HG03442 (cell line): Measurements from ENCODE around the gene ARHGDIG.

Experiments
- ATAC-seq: cut with Tn5 transposase; IDR thresholded peaks from one replicate; pipeline ENCODE4 v1.9.1; 2021; ENCODE audit warnings: mild to moderate bottlenecking, moderate library complexity; ENCODE audit not compliant: unreplicated experiment

Gene ARHGDIG

GRCh38 chr16:279531-279930, 860 bp upstream of the ARHGDIG start:
- no peak for ATAC-seq

- ATAC-seq: no peak
These were observed 358 bp upstream of the ARHGDIG start for GRCh38 chr16:280005-280460.

GRCh38 chr16:280991-281659, 734 bp downstream of the ARHGDIG start:
- no peak for ATAC-seq

- ATAC-seq: no peak
These were observed 1.4 kb downstream of the ARHGDIG start for GRCh38 chr16:281660-282255.

- no peak for ATAC-seq
These were observed 2.1 kb downstream of the ARHGDIG start for GRCh38 chr16:282491-282890.

GRCh38 chr16:283033-283805, 2.8 kb downstream of the ARHGDIG start, which contains the start of gene PDIA2:
Gene PDIA2 (plus strand): TSS chr16:283164. CDS start chr16:283170, 6 bp downstream.
- ATAC-seq: no peak

- no peak for ATAC-seq
These were observed 4.1 kb downstream of the ARHGDIG start for GRCh38 chr16:284204-285120.

- ATAC-seq: no peak
These were observed 5.0 kb downstream of the ARHGDIG start for GRCh38 chr16:285146-286055.

GRCh38 chr16:286491-287297, 6.3 kb downstream of the ARHGDIG start:
- no peak for ATAC-seq

- ATAC-seq: no peak
These were observed 7.0 kb downstream of the ARHGDIG start for GRCh38 chr16:287298-287811.

- ATAC-seq: no peak
These were observed 7.9 kb downstream of the ARHGDIG start for GRCh38 chr16:287981-288920.

GRCh38 chr16:289395-289997, 9.1 kb downstream of the ARHGDIG start:
- no peak for ATAC-seq

- no peak for ATAC-seq
These were observed 9.8 kb downstream of the ARHGDIG start for GRCh38 chr16:290015-290680.

- no peak for ATAC-seq
These were observed 10.5 kb downstream of the ARHGDIG start for GRCh38 chr16:290681-291405.

GRCh38 chr16:291539-291938, 11.1 kb downstream of the ARHGDIG start:
- ATAC-seq: no peak
